T-helper 1 cell treated with Interleukin-12 subunit alpha and Interleukin-12 subunit beta and Interleukin-4 antibody, amounts not matched to agents 30 μg/mL and 1 μg/mL, for 36 hours (primary cell): ENCODE results near the gene BEGAIN.
"Not testable (repeated sequence)": the region's sequence is repeated elsewhere in the genome, so short reads cannot be mapped to it uniquely, and the experiment has no call there.

Experiments used
- H3K27ac Mint-ChIP-seq: one replicate; pipeline ENCODE4 v1.8.0; 2021; ENCODE audit warnings: mild to moderate bottlenecking, mixed read lengths
- H3K27me3 Mint-ChIP-seq: one replicate; pipeline ENCODE4 v1.8.0; 2021; ENCODE audit warnings: low read depth, mixed read lengths
- H3K36me3 Mint-ChIP-seq: one replicate; pipeline ENCODE4 v1.8.0; 2021; ENCODE audit warnings: low read depth, mixed read lengths
- H3K4me1 Mint-ChIP-seq: one replicate; pipeline ENCODE4 v1.8.0; 2021; ENCODE audit warnings: low read depth, mixed read lengths
- H3K4me3 Mint-ChIP-seq: one replicate; pipeline ENCODE4 v1.8.0; 2021; ENCODE audit warnings: mild to moderate bottlenecking, moderate library complexity, mixed read lengths
- H3K9me3 Mint-ChIP-seq: one replicate; pipeline ENCODE4 v1.8.0; 2021; ENCODE audit warnings: mixed read lengths

The BEGAIN gene

GRCh38 chr14:100522616-100523099 lies 64.6 kb downstream of the BEGAIN start:
- H3K36me3 Mint-ChIP-seq, result peaks cover 2% of the 10 kb centered on the region
- H3K9me3 Mint-ChIP-seq, result no peaks in the 10 kb centered on the region

GRCh38 chr14:100506053-100506452 lies 81.2 kb downstream of the BEGAIN start:
- H3K9me3 Mint-ChIP-seq, H3K4me3 Mint-ChIP-seq: not testable (repeated sequence)
- H3K27me3 Mint-ChIP-seq, result peaks cover 16% of the 10 kb centered on the region

More at GRCh38 chr14:100522616-100523099, 64.6 kb downstream of the BEGAIN start:
- Mint-ChIP-seq H3K27me3 (peaks cover 4% of the 10 kb centered on the region), H3K4me1 (no peaks in the 10 kb centered on the region), H3K4me3 (no peak overlapping the region), H3K27ac (no peak overlapping the region)

GRCh38 chr14:100504372-100505078 lies 82.7 kb downstream of the BEGAIN start:
- Mint-ChIP-seq H3K27me3 (peaks cover 16% of the 10 kb centered on the region), H3K36me3 (no peaks in the 10 kb centered on the region), H3K27ac (no peak overlapping the region), H3K9me3 (peaks cover 8% of the 10 kb centered on the region), H3K4me1 (no peaks in the 10 kb centered on the region), H3K4me3 (no peak overlapping the region)

More at GRCh38 chr14:100506053-100506452, 81.2 kb downstream of the BEGAIN start:
- H3K27ac Mint-ChIP-seq, H3K4me1 Mint-ChIP-seq, H3K36me3 Mint-ChIP-seq: not testable (repeated sequence)

- Mint-ChIP-seq H3K4me1 (no peaks in the 10 kb centered on the region), H3K9me3 (peaks cover 8% of the 10 kb centered on the region), H3K4me3 (no peak overlapping the region), H3K36me3 (no peaks in the 10 kb centered on the region), H3K27ac (no peak overlapping the region), H3K27me3 (peaks cover 16% of the 10 kb centered on the region)
These were observed 84.0 kb downstream of the BEGAIN start for GRCh38 chr14:100503251-100503650.

- no peaks in the 10 kb centered on the region for H3K36me3 Mint-ChIP-seq
- no peak overlapping the region for H3K4me3 Mint-ChIP-seq
- H3K4me1 Mint-ChIP-seq, result no peaks in the 10 kb centered on the region
- peaks cover 8% of the 10 kb centered on the region for H3K9me3 Mint-ChIP-seq
- H3K27me3 Mint-ChIP-seq, result peaks cover 14% of the 10 kb centered on the region
- H3K27ac Mint-ChIP-seq, result no peak overlapping the region
These were observed 84.5 kb downstream of the BEGAIN start for GRCh38 chr14:100502622-100503220.

- no peaks in the 10 kb centered on the region for H3K36me3 Mint-ChIP-seq
- H3K27me3 Mint-ChIP-seq, result peaks cover 2% of the 10 kb centered on the region
- H3K9me3 Mint-ChIP-seq, result peaks cover 4% of the 10 kb centered on the region
These were observed 87.1 kb downstream of the BEGAIN start for GRCh38 chr14:100500128-100500527.

GRCh38 chr14:100498068-100498467 lies 89.1 kb downstream of the BEGAIN start:
- Mint-ChIP-seq H3K4me3 (no peak overlapping the region), H3K4me1 (peaks cover 3% of the 10 kb centered on the region), H3K27ac (no peak overlapping the region), H3K9me3 (no peaks in the 10 kb centered on the region), H3K27me3 (no peaks in the 10 kb centered on the region), H3K36me3 (no peaks in the 10 kb centered on the region)

More at GRCh38 chr14:100500128-100500527, 87.1 kb downstream of the BEGAIN start:
- Mint-ChIP-seq H3K27ac (peak overlapping the region; percentile 55), H3K4me1 (no peaks in the 10 kb centered on the region), H3K4me3 (no peak overlapping the region)

GRCh38 chr14:100495917-100496316 lies 91.3 kb downstream of the BEGAIN start:
- no peaks in the 10 kb centered on the region for H3K36me3 Mint-ChIP-seq
- H3K27ac Mint-ChIP-seq, result no peak overlapping the region
- peaks cover 3% of the 10 kb centered on the region for H3K4me1 Mint-ChIP-seq
- H3K9me3 Mint-ChIP-seq, result no peaks in the 10 kb centered on the region
- no peaks in the 10 kb centered on the region for H3K27me3 Mint-ChIP-seq
- no peak overlapping the region for H3K4me3 Mint-ChIP-seq

- Mint-ChIP-seq H3K36me3 (no peaks in the 10 kb centered on the region), H3K27ac (no peak overlapping the region), H3K9me3 (no peaks in the 10 kb centered on the region), H3K27me3 (no peaks in the 10 kb centered on the region), H3K4me1 (peaks cover 3% of the 10 kb centered on the region), H3K4me3 (no peak overlapping the region)
These were observed 92.6 kb downstream of the BEGAIN start for GRCh38 chr14:100494645-100495044.

- Mint-ChIP-seq H3K36me3 (peaks cover 2% of the 10 kb centered on the region), H3K27ac (no peak overlapping the region), H3K4me3 (no peak overlapping the region), H3K9me3 (no peaks in the 10 kb centered on the region), H3K4me1 (peaks cover 19% of the 10 kb centered on the region), H3K27me3 (no peaks in the 10 kb centered on the region)
These were observed 97.0 kb downstream of the BEGAIN start for GRCh38 chr14:100490252-100490651.

- H3K36me3 Mint-ChIP-seq, result peaks cover 3% of the 10 kb centered on the region
- H3K27me3 Mint-ChIP-seq, result no peaks in the 10 kb centered on the region
- no peaks in the 10 kb centered on the region for H3K9me3 Mint-ChIP-seq
- H3K4me1 Mint-ChIP-seq, result peaks cover 16% of the 10 kb centered on the region
- peak overlapping the region; percentile 37 for H3K27ac Mint-ChIP-seq
- H3K4me3 Mint-ChIP-seq, result peak overlapping the region; percentile 10
These were observed 99.2 kb downstream of the BEGAIN start for GRCh38 chr14:100488057-100488456.

GRCh38 chr14:100487304-100487703 lies 99.9 kb downstream of the BEGAIN start:
- Mint-ChIP-seq H3K4me3 (no peak overlapping the region), H3K9me3 (no peaks in the 10 kb centered on the region), H3K4me1 (peaks cover 16% of the 10 kb centered on the region), H3K36me3 (peaks cover 3% of the 10 kb centered on the region), H3K27me3 (no peaks in the 10 kb centered on the region), H3K27ac (no peak overlapping the region)
